ENCODE results near the gene GNL1.

- no peak for TF ChIP-seq CTCF (IDR thresholded peaks at IDR 0.05; ENCODE audit: insufficient read depth, low read length, poor library complexity, severe bottlenecking)
- no peak for TF ChIP-seq EZH2phosphoT487 (conservative IDR thresholded peaks at IDR 0.05; ENCODE audit: low read length)
Measured at GRCh38 chr6:30592287-30592686, 36.0 kb upstream of the GNL1 start.

All from SU-DHL-6 (cell line).